Thyroid gland (tissue), 4 donors: ENCODE data around the gene GBP3. TPM values are rescaled to one million over a fixed set of nuclear protein-coding genes. Genes with fewer than 3 reads are reported as not detected.

Experiments
- DNase-seq, 2 donors: peaks; one replicate each; pipeline ENCODE4 v3.0.0-alpha.2; 2019
- H3K27ac ChIP-seq, 3 donors: fragments of 200-600 bp; sonication (generic); 1 replicate in 2 of 3; 2 replicates in 1 of 3; pipeline ENCODE4 v1.5.1; 2016 to 2019; ENCODE audit warnings: mild to moderate bottlenecking in 1 of 3, moderate library complexity in 1 of 3
- H3K27me3 ChIP-seq: fragments of 200-600 bp; sonication (generic); one replicate; pipeline ENCODE4 v1.5.1; 2019
- H3K36me3 ChIP-seq, 2 donors: fragments of 200-600 bp; sonication (generic); one replicate each; pipeline ENCODE4 v1.5.1; 2016 to 2019
- H3K4me1 ChIP-seq, 2 donors: fragments of 200-600 bp; sonication (generic); one replicate each; pipeline ENCODE4 v1.5.1; 2017 to 2019
- H3K4me3 ChIP-seq, 3 donors: fragments of 200-600 bp; sonication (generic); replicated peaks in 1 of 3; 1 replicate in 2 of 3; 2 replicates in 1 of 3; pipeline ENCODE4 v1.5.1; 2016; ENCODE audit warnings: mild to moderate bottlenecking in 1 of 3
- H3K9me3 ChIP-seq: fragments of 200-600 bp; sonication (generic); one replicate; pipeline ENCODE4 v1.5.1; 2017
- POLR2A ChIP-seq, 2 donors: fragments of 450-650 bp; IDR thresholded peaks; one replicate each; pipeline ENCODE4 v1.6.1; 2017; ENCODE audit warnings: antibody characterized with exemption in 2 of 2, mild to moderate bottlenecking in 2 of 2, moderate library complexity in 1 of 2
- WGBS, 2 donors: methylation state at CpG; one replicate each; pipeline ENCODE4 v1.1.5; 2017; 5-methylcytosine and 5-hydroxymethylcytosine counted together
- intact Hi-C: fragments of 100-400 bp; cut with DNase I; formaldehyde crosslinking; loops from one replicate; pipeline ENCODE4 v1.15.1; 2023
- total RNA-seq, 4 donors: library from RNA; depleted of rRNA; stranded (reverse); fragments of >200 nt; gene quantifications; one replicate each; pipeline ENCODE4 v1.2.3, GENCODE V29; 2016
- TF ChIP-seq, protein P1 (sequence below), 6 experiments: fragments of 200-600 bp in 3 of 6; fragments of 450-650 bp in 3 of 6; sonication (generic) in 3 of 6; IDR thresholded peaks; one replicate each; pipeline ENCODE4 v1.5.1; 2016 to 2019; ENCODE audit warnings: antibody characterized with exemption in 6 of 6, mild to moderate bottlenecking in 2 of 6, inconsistent platforms in 1 of 6, moderate library complexity in 1 of 6

The GBP3 gene, protein sequence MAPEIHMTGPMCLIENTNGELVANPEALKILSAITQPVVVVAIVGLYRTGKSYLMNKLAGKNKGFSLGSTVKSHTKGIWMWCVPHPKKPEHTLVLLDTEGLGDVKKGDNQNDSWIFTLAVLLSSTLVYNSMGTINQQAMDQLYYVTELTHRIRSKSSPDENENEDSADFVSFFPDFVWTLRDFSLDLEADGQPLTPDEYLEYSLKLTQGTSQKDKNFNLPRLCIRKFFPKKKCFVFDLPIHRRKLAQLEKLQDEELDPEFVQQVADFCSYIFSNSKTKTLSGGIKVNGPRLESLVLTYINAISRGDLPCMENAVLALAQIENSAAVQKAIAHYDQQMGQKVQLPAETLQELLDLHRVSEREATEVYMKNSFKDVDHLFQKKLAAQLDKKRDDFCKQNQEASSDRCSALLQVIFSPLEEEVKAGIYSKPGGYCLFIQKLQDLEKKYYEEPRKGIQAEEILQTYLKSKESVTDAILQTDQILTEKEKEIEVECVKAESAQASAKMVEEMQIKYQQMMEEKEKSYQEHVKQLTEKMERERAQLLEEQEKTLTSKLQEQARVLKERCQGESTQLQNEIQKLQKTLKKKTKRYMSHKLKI
- 10 to 100 TPM; 16.0 to 32.6 (median 21.2) TPM for total RNA-seq

DNA sequence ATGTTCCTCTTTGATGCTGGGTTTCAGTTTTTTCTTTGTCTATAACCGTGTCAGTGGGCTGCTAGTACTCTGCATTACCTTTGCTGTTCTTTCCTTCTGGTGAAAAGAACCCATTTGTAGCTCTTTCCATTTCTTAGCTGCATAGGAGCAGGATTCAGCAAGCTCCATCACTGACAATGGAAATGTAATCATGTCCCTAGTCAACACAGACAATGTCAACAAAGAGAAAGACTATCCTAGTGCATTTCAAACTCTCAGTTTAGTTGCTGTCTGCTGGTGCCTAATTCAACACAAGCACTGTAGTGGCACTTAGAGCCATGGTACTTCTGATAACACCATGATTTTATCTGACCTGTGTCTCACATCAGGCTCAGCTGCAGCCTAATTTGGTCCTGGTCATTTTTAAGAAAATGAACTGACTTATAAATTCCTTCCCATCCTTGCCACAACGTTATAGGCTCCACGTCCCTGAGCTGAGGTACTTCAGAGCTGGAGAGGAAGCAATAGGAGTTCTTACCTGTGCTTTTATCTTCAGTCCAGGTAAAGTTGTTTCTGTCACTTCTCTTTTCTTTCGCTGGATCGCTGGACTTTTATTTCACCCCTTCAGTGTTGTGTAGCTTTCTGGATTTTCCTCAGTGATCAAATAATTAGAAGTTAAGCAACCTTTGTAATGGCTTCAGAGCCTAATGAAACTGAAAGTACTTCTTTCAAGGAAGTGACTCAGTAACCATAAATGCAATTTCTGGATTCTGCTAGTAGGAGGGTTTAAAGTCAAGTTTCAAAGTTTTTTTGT lies at the start of gene GBP3:
Gene GBP3, minus strand, starts transcription at position 700 of the 793 bp plus-strand sequence. CDS start 2,145 bp downstream, outside the sequence.
- intact Hi-C loops: no loop called here
- Histone ChIP-seq H3K9me3 (no peaks in the 10 kb centered on the region), H3K4me1 (peaks cover 4 to 6% of the 10 kb centered on the region in 2 donors), H3K27ac (peak within 1 kb of the TSS; percentile 71 to 89 (median 85)), H3K4me3 (peak within 1 kb of the TSS; percentile 1 to 37 (median 28)), H3K36me3 (peaks cover 0 to 6% of the 10 kb centered on the region in 2 donors), H3K27me3 (no peaks in the 10 kb centered on the region)
- 9 to 14% methylated on average over 5 of the region's 5 CpGs for WGBS, 2 donors
- peak in 1 of 2 donors; percentile 19 for TF ChIP-seq POLR2A (IDR thresholded peaks at IDR 0.05)
- TF ChIP-seq, protein P1, sequence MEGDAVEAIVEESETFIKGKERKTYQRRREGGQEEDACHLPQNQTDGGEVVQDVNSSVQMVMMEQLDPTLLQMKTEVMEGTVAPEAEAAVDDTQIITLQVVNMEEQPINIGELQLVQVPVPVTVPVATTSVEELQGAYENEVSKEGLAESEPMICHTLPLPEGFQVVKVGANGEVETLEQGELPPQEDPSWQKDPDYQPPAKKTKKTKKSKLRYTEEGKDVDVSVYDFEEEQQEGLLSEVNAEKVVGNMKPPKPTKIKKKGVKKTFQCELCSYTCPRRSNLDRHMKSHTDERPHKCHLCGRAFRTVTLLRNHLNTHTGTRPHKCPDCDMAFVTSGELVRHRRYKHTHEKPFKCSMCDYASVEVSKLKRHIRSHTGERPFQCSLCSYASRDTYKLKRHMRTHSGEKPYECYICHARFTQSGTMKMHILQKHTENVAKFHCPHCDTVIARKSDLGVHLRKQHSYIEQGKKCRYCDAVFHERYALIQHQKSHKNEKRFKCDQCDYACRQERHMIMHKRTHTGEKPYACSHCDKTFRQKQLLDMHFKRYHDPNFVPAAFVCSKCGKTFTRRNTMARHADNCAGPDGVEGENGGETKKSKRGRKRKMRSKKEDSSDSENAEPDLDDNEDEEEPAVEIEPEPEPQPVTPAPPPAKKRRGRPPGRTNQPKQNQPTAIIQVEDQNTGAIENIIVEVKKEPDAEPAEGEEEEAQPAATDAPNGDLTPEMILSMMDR (IDR thresholded peaks at IDR 0.05): no peak
- DNase-seq: no peak

DNA sequence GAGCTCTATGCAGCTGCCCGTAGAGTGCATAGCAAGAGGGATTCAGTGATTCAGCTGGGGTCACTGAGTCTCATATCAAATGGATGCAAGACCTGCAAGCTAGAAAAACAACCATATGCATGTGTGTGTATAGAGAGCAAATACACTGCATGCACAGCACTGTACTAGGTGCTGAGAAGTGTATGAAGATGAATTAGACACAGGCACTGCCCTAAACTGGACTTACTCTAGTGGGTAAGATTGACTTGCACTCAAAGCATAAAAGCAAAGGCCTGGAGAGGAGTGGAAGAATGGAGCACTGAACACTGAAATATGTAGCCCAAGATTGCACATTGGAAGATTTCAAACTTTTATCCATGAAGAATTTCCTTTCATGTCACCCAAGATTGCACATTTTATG lies 47.8 kb upstream of the GBP3 start:
- intact Hi-C loops: no loop called here
- no peak overlapping the region for H3K4me3 ChIP-seq
- TF ChIP-seq, protein P1 (IDR thresholded peaks at IDR 0.05): no peak
- no peak for TF ChIP-seq POLR2A (IDR thresholded peaks at IDR 0.05)
- H3K27me3 ChIP-seq: no peaks in the 10 kb centered on the region
- 80 to 93% methylated on average over 1 of the region's 1 CpG for WGBS, 2 donors
- H3K27ac ChIP-seq: no peak overlapping the region
- H3K9me3 ChIP-seq: no peaks in the 10 kb centered on the region
- peaks cover 8 to 17% of the 10 kb centered on the region in 2 donors for H3K4me1 ChIP-seq
- no peak for DNase-seq
- no peaks in the 10 kb centered on the region for H3K36me3 ChIP-seq

DNA sequence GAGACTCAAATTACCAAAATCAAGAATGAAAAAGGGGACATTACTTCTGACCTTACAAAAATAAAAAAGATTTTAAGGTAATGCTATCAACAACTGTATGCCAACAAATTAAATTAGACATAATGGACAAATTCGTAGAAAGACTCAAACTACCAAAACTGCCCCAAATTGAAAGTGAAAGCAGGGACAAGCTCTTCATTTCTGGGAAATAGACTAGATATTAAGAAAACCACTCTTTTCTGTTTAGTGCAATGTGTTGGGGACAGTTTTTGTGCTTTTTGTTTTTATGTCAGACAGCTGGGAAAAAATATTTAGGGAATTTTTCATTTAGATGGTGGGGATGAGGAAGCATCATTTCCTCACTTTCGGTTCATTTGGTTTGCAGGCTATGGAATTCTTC lies 47.3 kb upstream of the GBP3 start:
- H3K4me1 ChIP-seq: peaks cover 10 to 18% of the 10 kb centered on the region in 2 donors
- H3K9me3 ChIP-seq: no peaks in the 10 kb centered on the region
- H3K27me3 ChIP-seq: no peaks in the 10 kb centered on the region
- peak overlapping the region in 2 of 3 donors; percentile 6 to 12 for H3K27ac ChIP-seq
- 60 to 68% methylated on average over 2 of the region's 2 CpGs for WGBS, 2 donors
- H3K4me3 ChIP-seq: no peak overlapping the region
- TF ChIP-seq, protein P1 (IDR thresholded peaks at IDR 0.05): no peak
- TF ChIP-seq POLR2A (IDR thresholded peaks at IDR 0.05): no peak
- intact Hi-C loops: no loop called here
- no peak for DNase-seq
- no peaks in the 10 kb centered on the region for H3K36me3 ChIP-seq

DNA sequence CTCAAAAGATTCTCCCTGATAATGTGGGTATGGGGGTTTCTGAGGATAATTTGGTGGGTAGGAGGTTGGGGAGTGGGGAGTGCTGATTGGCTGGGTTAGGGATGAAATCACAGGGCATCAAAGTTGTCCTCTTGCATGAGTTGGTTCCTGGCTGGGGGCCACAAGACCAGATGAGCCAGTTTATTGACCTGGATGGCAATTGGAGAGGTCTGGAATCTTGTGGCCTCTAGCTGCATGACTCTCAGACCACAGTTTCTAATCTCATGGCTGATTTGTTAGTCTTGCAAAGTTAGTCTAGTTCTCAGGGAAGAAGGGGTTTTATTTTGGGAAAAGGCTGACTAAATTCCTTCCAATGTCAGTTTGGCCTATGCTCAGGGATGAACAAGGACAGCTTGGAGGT lies 45.6 kb upstream of the GBP3 start:
- intact Hi-C loops: no loop called here
- Histone ChIP-seq H3K9me3 (no peaks in the 10 kb centered on the region), H3K27ac (peak overlapping the region in 1 of 3 donors; percentile 0), H3K36me3 (no peaks in the 10 kb centered on the region), H3K4me1 (peaks cover 16 to 24% of the 10 kb centered on the region in 2 donors), H3K27me3 (no peaks in the 10 kb centered on the region), H3K4me3 (no peak overlapping the region)
- TF ChIP-seq POLR2A (IDR thresholded peaks at IDR 0.05): no peak
- TF ChIP-seq, protein P1 (IDR thresholded peaks at IDR 0.05): no peak
- DNase-seq: peak; percentile 52 to 75
